VCaP (cell line): ENCODE data around the gene SLC13A5.
"Not testable (repeated sequence)": the region's sequence is repeated elsewhere in the genome, so short reads cannot be mapped to it uniquely, and the experiment has no call there.

Experiments used
- H3K27ac ChIP-seq: fragments of 450-650 bp; 2 replicates; pipeline ENCODE4 v1.5.1; 2017
- TF ChIP-seq, protein P1 (sequence below): fragments of 450-650 bp; conservative IDR thresholded peaks from 2 replicates; pipeline ENCODE4 v1.5.1; 2017; ENCODE audit warnings: mild to moderate bottlenecking, moderate library complexity

Gene SLC13A5

DNA sequence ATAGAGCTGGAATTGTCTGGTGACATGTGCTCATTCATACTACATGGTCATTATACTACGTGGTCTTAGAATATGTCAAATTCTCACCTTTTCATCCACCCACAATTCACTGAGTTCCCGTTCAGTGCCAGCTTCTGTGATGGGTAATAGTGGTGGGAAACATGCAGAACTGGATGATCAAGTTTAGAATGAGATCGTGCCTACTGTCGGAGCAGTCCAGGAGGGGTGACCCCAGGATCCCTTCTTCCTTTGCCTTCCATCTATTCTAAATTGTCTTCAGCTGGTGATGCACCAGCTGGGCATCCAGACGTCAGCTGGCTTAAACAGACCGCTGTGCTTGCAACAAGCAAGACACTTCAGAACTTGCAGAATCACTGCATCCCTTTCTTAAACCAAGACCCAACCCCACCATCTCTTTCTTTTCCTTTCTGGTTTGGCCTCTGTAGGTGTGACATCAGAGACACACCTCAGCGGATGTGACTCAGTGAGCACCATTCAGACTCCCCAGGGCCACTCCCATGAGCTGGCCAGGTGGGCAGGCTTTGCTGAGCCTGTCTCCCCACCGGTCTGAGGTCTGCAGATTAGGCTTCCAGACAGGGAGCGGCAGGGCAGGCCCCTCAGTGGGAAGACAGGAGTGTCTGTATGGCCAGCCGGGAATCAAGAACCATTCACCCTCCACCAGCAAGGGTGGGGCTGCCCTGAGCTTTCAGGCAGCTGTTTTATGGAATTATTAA lies 43.5 kb downstream of the SLC13A5 start:
- TF ChIP-seq, protein P1, sequence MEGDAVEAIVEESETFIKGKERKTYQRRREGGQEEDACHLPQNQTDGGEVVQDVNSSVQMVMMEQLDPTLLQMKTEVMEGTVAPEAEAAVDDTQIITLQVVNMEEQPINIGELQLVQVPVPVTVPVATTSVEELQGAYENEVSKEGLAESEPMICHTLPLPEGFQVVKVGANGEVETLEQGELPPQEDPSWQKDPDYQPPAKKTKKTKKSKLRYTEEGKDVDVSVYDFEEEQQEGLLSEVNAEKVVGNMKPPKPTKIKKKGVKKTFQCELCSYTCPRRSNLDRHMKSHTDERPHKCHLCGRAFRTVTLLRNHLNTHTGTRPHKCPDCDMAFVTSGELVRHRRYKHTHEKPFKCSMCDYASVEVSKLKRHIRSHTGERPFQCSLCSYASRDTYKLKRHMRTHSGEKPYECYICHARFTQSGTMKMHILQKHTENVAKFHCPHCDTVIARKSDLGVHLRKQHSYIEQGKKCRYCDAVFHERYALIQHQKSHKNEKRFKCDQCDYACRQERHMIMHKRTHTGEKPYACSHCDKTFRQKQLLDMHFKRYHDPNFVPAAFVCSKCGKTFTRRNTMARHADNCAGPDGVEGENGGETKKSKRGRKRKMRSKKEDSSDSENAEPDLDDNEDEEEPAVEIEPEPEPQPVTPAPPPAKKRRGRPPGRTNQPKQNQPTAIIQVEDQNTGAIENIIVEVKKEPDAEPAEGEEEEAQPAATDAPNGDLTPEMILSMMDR, result no peak

GRCh38 chr17:6668727-6669425 lies 44.3 kb downstream of the SLC13A5 start:
- TF ChIP-seq, protein P1, result no peak
- no peak overlapping the region for H3K27ac ChIP-seq

More for the DNA sequence above, 43.5 kb downstream of the SLC13A5 start:
- no peak overlapping the region for H3K27ac ChIP-seq

DNA sequence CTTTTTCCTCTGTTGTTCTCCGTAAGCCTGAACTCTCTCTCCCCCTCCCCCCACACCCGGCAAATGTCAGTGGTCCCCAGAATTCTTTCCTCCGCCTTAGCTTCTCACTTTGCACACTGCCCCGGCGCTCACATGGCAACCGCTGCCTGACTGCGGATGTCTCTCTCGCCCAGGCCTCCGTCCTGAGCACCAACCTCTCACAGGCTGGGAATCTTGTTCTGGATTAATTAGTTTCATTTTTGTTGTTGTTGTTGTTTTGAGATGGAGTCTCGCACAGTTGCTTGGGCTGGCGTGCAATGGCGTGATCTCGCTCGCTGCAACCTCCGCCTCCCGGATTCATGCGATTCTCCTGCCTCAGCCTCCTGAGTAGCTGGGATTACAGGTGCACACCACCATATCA lies 45.0 kb downstream of the SLC13A5 start:
- TF ChIP-seq, protein P1, result no peak
- H3K27ac ChIP-seq, result no peak overlapping the region

DNA sequence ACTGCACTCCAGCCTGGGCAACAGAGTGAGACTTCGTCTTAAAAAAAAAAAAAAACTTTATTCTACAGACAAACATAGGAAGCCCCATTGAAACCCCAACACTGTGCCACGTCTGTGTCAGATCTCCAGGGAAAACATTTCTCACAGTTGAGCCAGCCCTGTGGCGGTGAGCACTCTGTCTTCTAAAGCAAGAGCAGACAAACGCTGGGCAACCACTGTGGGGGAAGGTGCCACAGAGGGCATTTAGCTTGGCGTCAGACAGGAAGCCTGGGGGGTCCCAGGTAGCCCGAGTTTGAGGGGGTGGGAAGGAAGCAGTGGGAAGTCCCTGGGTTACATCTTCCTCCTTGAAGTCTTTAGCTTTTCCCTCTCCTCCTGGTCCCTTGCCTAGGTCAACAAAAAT lies 45.7 kb downstream of the SLC13A5 start:
- no peak overlapping the region for H3K27ac ChIP-seq
- TF ChIP-seq, protein P1, result no peak

DNA sequence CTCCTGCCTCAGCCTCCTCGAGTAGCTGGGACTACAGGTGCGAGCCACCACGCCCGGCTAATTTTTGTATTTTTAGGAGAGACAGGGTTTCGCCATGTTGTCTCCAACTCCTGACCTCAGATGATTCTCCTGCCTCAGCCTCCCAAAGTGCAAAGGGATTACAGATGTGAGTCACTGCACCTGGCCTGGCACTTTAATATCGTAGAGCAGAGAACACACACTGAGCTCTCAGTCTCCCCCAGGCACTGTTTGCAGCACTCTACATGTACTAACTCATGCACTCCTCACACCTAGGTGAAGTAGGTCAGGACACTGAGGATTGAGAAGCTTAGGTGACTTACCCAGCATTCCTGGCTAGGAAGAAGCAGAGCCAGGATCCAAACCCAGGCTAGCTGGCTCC lies 46.6 kb downstream of the SLC13A5 start:
- TF ChIP-seq, protein P1, result no peak
- H3K27ac ChIP-seq, result no peak overlapping the region

- TF ChIP-seq, protein P1, result peak; percentile 87
- H3K27ac ChIP-seq, result no peak overlapping the region
Observed at GRCh38 chr17:6666077-6666521, 47.1 kb downstream of the SLC13A5 start.

- H3K27ac ChIP-seq, result not testable (repeated sequence)
Observed at GRCh38 chr17:6663200-6663599, 50.0 kb downstream of the SLC13A5 start.

GRCh38 chr17:6661464-6661848 lies 51.7 kb downstream of the SLC13A5 start:
- H3K27ac ChIP-seq, result no peak overlapping the region
- TF ChIP-seq, protein P1, result no peak
